GM23338 (cell line): ENCODE data around the gene USP32. TPM values are rescaled to one million over a fixed set of nuclear protein-coding genes. Genes with fewer than 3 reads are reported as not detected.
"Not testable (repeated sequence)": the region's sequence is repeated elsewhere in the genome, so short reads cannot be mapped to it uniquely, and the experiment has no call there.

Source experiments
- ATAC-seq: fragments of 200-7000 bp; cut with Tn5 transposase; 3 replicates; pipeline ENCODE4 v1.9.1; 2020
- DNase-seq: peaks from one replicate; pipeline ENCODE4 v3.0.0-alpha.2; 2015; ENCODE audit warnings: low spot score
- H2AFZ ChIP-seq: fragments of 200-600 bp; sonication (generic); 2 replicates; pipeline ENCODE4 v1.8.0; 2016; ENCODE audit warnings: antibody characterized with exemption, mild to moderate bottlenecking, moderate library complexity
- H3F3A ChIP-seq: fragments of 200-600 bp; sonication (generic); replicated peaks from 2 replicates; pipeline ENCODE4 v1.8.0; 2017; ENCODE audit warnings: antibody characterized with exemption, mixed run types, low read depth
- H3K27ac ChIP-seq: fragments of 200-600 bp; sonication (generic); 2 replicates; pipeline ENCODE4 v1.6.1; 2016; ENCODE audit warnings: low read depth
- H3K27me3 ChIP-seq: fragments of 200-600 bp; sonication (generic); 2 replicates; pipeline ENCODE4 v1.8.0; 2016; ENCODE audit warnings: mild to moderate bottlenecking, mixed run types, moderate library complexity; ENCODE audit not compliant: insufficient read depth
- H3K36me3 ChIP-seq: fragments of 200-600 bp; sonication (generic); 2 replicates; pipeline ENCODE4 v1.8.0; 2016; ENCODE audit warnings: mild to moderate bottlenecking; ENCODE audit not compliant: insufficient read depth
- H3K4me1 ChIP-seq: fragments of 200-600 bp; sonication (generic); 2 replicates; pipeline ENCODE4 v1.8.0; 2016; ENCODE audit warnings: mild to moderate bottlenecking, moderate library complexity; ENCODE audit not compliant: insufficient read depth
- H3K4me2 ChIP-seq: fragments of 200-600 bp; sonication (generic); 2 replicates; pipeline ENCODE4 v1.7.1; 2017; ENCODE audit warnings: mixed run types
- H3K4me3 ChIP-seq: fragments of 200-600 bp; sonication (generic); 2 replicates; pipeline ENCODE4 v1.6.1; 2016; ENCODE audit warnings: mixed run types
- H3K79me2 ChIP-seq: fragments of 200-600 bp; sonication (generic); replicated peaks from 2 replicates; pipeline ENCODE4 v1.8.0; 2017; ENCODE audit warnings: mild to moderate bottlenecking; ENCODE audit not compliant: insufficient read depth
- H3K9me2 ChIP-seq: fragments of 200-600 bp; sonication (generic); 2 replicates; pipeline ENCODE4 v1.8.0; 2017; ENCODE audit not compliant: insufficient read depth
- H4K20me1 ChIP-seq: fragments of 200-600 bp; sonication (generic); replicated peaks from 2 replicates; pipeline ENCODE4 v1.8.0; 2017; ENCODE audit warnings: mild to moderate bottlenecking; ENCODE audit not compliant: insufficient read depth
- H3K27ac Mint-ChIP-seq: 2 replicates; pipeline ENCODE4 v1.8.0; 2020; ENCODE audit warnings: inconsistent platforms, mild to moderate bottlenecking, moderate library complexity, mixed read lengths
- H3K27me3 Mint-ChIP-seq: 3 replicates; pipeline ENCODE4 v1.8.0; 2022; ENCODE audit warnings: low read depth, mild to moderate bottlenecking, moderate library complexity, mixed read lengths, inconsistent platforms; ENCODE audit not compliant: insufficient read depth, poor library complexity
- H3K36me3 Mint-ChIP-seq: 3 replicates; pipeline ENCODE4 v1.8.0; 2021; ENCODE audit warnings: low read depth, mild to moderate bottlenecking, inconsistent platforms, moderate library complexity, mixed read lengths
- H3K4me1 Mint-ChIP-seq: 3 replicates; pipeline ENCODE4 v1.8.0; 2020; ENCODE audit warnings: mild to moderate bottlenecking, inconsistent platforms, mixed read lengths
- H3K4me3 Mint-ChIP-seq: 3 replicates; pipeline ENCODE4 v1.8.0; 2021; ENCODE audit warnings: moderate library complexity, mild to moderate bottlenecking, inconsistent platforms, mixed read lengths
- H3K9me3 Mint-ChIP-seq: 3 replicates; pipeline ENCODE4 v1.8.0; 2020; ENCODE audit warnings: moderate library complexity, mild to moderate bottlenecking, inconsistent platforms, mixed read lengths
- ETS1 ChIP-seq: IDR thresholded peaks from 2 replicates; pipeline ENCODE4 v1.6.1; 2016; ENCODE audit warnings: antibody characterized with exemption
- JUNB ChIP-seq: IDR thresholded peaks from one replicate; pipeline ENCODE4 v1.6.1; 2016; ENCODE audit warnings: antibody characterized with exemption; ENCODE audit not compliant: unreplicated experiment
- NANOG ChIP-seq: IDR thresholded peaks from 2 replicates; pipeline ENCODE4 v1.6.1; 2016; ENCODE audit warnings: antibody characterized with exemption, borderline replicate concordance
- POLR2AphosphoS5 ChIP-seq: IDR thresholded peaks from 2 replicates; pipeline ENCODE4 v1.6.1; 2016; ENCODE audit warnings: antibody characterized with exemption, low read depth
- ZNF114 ChIP-seq: fragments of 250-450 bp; sonication (Bioruptor Pico); IDR thresholded peaks from 2 replicates; pipeline ENCODE4 v1.5.0; 2020; ENCODE audit warnings: mild to moderate bottlenecking, moderate library complexity
- polyA plus RNA-seq: library from polyadenylated mRNA; unstranded; fragments of >200 nt; fragmentation: Nextera tagmentation; extraction: Ambion mirVana; gene quantifications from 2 replicates; pipeline ENCODE4 v1.2.1, GENCODE V29; 2016
- total RNA-seq: library from RNA; depleted of rRNA; stranded (reverse); fragments of >200 nt; shearing (Covaris generic); gene quantifications from 2 replicates; pipeline ENCODE4 v1.2.3, GENCODE V29; 2014
- TF ChIP-seq, protein P1 (sequence below), 2 experiments: fragments of 200-600 bp in 1 of 2; sonication (generic) in 1 of 2; conservative IDR thresholded peaks; 2 replicates each; pipeline versions ENCODE4 v1.5.1 to v1.6.1; 2016 to 2017; ENCODE audit warnings: antibody characterized with exemption in 2 of 2, low read depth in 2 of 2, mild to moderate bottlenecking in 2 of 2, moderate library complexity in 1 of 2
- TF ChIP-seq, protein P2 (sequence below): fragments of 250-450 bp; sonication (Bioruptor Pico); IDR thresholded peaks from 2 replicates; pipeline ENCODE4 v1.5.0; 2020; ENCODE audit warnings: mild to moderate bottlenecking, moderate library complexity

The USP32 gene
- total and polyA plus RNA-seq, 2 experiments from 2014 or later: 43.6 to 129 TPM

GRCh38 chr17:60229188-60229802, 162.6 kb downstream of the USP32 start:
- no peak for DNase-seq
- Histone ChIP-seq H3K27ac (no peak overlapping the region), H3K9me2 (no peaks in the 10 kb centered on the region), H3K4me1 (no peaks in the 10 kb centered on the region), H3K4me2 (no peak overlapping the region), H3F3A (no peaks in the 10 kb centered on the region), H4K20me1 (no peaks in the 10 kb centered on the region; the same call in 1 of the 2 replicates), H3K4me3 (no peak overlapping the region), H2AFZ (no peak overlapping the region), H3K27me3 (no peaks in the 10 kb centered on the region), H3K36me3 (peaks cover 12% of the 10 kb centered on the region; the same call in 1 of the 2 replicates), H3K79me2 (no peaks in the 10 kb centered on the region)
- ATAC-seq: no peak
- TF ChIP-seq ETS1 (no peak), ZNF114 (CRISPR knock-in tag) (no peak)
- TF ChIP-seq, protein P1, sequence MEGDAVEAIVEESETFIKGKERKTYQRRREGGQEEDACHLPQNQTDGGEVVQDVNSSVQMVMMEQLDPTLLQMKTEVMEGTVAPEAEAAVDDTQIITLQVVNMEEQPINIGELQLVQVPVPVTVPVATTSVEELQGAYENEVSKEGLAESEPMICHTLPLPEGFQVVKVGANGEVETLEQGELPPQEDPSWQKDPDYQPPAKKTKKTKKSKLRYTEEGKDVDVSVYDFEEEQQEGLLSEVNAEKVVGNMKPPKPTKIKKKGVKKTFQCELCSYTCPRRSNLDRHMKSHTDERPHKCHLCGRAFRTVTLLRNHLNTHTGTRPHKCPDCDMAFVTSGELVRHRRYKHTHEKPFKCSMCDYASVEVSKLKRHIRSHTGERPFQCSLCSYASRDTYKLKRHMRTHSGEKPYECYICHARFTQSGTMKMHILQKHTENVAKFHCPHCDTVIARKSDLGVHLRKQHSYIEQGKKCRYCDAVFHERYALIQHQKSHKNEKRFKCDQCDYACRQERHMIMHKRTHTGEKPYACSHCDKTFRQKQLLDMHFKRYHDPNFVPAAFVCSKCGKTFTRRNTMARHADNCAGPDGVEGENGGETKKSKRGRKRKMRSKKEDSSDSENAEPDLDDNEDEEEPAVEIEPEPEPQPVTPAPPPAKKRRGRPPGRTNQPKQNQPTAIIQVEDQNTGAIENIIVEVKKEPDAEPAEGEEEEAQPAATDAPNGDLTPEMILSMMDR (conservative IDR thresholded peaks at IDR 0.05; ENCODE audit: low read depth in 2 of 2): peak; percentile 19 to 29; a peak in 2 of 4 replicates
- peaks cover 20% of the 10 kb centered on the region for H3K36me3 Mint-ChIP-seq
- no peak overlapping the region for H3K4me3 Mint-ChIP-seq
- peaks cover 7% of the 10 kb centered on the region; the same call in 2 of the 3 replicates for H3K4me1 Mint-ChIP-seq
- peaks cover 5% of the 10 kb centered on the region for H3K27me3 Mint-ChIP-seq
- no peaks in the 10 kb centered on the region for H3K9me3 Mint-ChIP-seq
- no peak overlapping the region for H3K27ac Mint-ChIP-seq

GRCh38 chr17:60227276-60227675, 164.7 kb downstream of the USP32 start:
- H3K36me3 ChIP-seq: peaks cover 29% of the 10 kb centered on the region
- not testable (repeated sequence) for H3F3A ChIP-seq, H3K4me2 ChIP-seq, H3K4me3 Mint-ChIP-seq, H3K9me3 Mint-ChIP-seq, H3K27ac ChIP-seq, H3K27me3 Mint-ChIP-seq, DNase-seq, ATAC-seq, H4K20me1 ChIP-seq, H3K27me3 ChIP-seq, H3K27ac Mint-ChIP-seq, H3K4me1 ChIP-seq, H3K4me1 Mint-ChIP-seq, H3K9me2 ChIP-seq, H3K4me3 ChIP-seq, H3K79me2 ChIP-seq, H2AFZ ChIP-seq
- peaks cover 18% of the 10 kb centered on the region for H3K36me3 Mint-ChIP-seq

GRCh38 chr17:60224064-60224463, 167.9 kb downstream of the USP32 start:
- Histone ChIP-seq H3K4me1 (no peaks in the 10 kb centered on the region), H3K4me2 (no peak overlapping the region), H3F3A (no peaks in the 10 kb centered on the region), H4K20me1 (peaks cover 5% of the 10 kb centered on the region), H3K4me3 (no peak overlapping the region), H3K27me3 (no peaks in the 10 kb centered on the region), H3K27ac (no peak overlapping the region), H2AFZ (no peak overlapping the region), H3K9me2 (no peaks in the 10 kb centered on the region), H3K36me3 (peaks cover 40% of the 10 kb centered on the region), H3K79me2 (no peaks in the 10 kb centered on the region)
- DNase-seq: no peak
- H3K4me1 Mint-ChIP-seq: no peaks in the 10 kb centered on the region
- H3K27ac Mint-ChIP-seq: no peak overlapping the region
- no peak overlapping the region for H3K4me3 Mint-ChIP-seq
- peaks cover 2% of the 10 kb centered on the region for H3K27me3 Mint-ChIP-seq
- peaks cover 34% of the 10 kb centered on the region for H3K36me3 Mint-ChIP-seq
- no peaks in the 10 kb centered on the region for H3K9me3 Mint-ChIP-seq
- ATAC-seq: no peak
- TF ChIP-seq ZNF114 (CRISPR knock-in tag): no peak
- TF ChIP-seq JUNB: no peak
- no peak for TF ChIP-seq NANOG
- TF ChIP-seq, protein P2, sequence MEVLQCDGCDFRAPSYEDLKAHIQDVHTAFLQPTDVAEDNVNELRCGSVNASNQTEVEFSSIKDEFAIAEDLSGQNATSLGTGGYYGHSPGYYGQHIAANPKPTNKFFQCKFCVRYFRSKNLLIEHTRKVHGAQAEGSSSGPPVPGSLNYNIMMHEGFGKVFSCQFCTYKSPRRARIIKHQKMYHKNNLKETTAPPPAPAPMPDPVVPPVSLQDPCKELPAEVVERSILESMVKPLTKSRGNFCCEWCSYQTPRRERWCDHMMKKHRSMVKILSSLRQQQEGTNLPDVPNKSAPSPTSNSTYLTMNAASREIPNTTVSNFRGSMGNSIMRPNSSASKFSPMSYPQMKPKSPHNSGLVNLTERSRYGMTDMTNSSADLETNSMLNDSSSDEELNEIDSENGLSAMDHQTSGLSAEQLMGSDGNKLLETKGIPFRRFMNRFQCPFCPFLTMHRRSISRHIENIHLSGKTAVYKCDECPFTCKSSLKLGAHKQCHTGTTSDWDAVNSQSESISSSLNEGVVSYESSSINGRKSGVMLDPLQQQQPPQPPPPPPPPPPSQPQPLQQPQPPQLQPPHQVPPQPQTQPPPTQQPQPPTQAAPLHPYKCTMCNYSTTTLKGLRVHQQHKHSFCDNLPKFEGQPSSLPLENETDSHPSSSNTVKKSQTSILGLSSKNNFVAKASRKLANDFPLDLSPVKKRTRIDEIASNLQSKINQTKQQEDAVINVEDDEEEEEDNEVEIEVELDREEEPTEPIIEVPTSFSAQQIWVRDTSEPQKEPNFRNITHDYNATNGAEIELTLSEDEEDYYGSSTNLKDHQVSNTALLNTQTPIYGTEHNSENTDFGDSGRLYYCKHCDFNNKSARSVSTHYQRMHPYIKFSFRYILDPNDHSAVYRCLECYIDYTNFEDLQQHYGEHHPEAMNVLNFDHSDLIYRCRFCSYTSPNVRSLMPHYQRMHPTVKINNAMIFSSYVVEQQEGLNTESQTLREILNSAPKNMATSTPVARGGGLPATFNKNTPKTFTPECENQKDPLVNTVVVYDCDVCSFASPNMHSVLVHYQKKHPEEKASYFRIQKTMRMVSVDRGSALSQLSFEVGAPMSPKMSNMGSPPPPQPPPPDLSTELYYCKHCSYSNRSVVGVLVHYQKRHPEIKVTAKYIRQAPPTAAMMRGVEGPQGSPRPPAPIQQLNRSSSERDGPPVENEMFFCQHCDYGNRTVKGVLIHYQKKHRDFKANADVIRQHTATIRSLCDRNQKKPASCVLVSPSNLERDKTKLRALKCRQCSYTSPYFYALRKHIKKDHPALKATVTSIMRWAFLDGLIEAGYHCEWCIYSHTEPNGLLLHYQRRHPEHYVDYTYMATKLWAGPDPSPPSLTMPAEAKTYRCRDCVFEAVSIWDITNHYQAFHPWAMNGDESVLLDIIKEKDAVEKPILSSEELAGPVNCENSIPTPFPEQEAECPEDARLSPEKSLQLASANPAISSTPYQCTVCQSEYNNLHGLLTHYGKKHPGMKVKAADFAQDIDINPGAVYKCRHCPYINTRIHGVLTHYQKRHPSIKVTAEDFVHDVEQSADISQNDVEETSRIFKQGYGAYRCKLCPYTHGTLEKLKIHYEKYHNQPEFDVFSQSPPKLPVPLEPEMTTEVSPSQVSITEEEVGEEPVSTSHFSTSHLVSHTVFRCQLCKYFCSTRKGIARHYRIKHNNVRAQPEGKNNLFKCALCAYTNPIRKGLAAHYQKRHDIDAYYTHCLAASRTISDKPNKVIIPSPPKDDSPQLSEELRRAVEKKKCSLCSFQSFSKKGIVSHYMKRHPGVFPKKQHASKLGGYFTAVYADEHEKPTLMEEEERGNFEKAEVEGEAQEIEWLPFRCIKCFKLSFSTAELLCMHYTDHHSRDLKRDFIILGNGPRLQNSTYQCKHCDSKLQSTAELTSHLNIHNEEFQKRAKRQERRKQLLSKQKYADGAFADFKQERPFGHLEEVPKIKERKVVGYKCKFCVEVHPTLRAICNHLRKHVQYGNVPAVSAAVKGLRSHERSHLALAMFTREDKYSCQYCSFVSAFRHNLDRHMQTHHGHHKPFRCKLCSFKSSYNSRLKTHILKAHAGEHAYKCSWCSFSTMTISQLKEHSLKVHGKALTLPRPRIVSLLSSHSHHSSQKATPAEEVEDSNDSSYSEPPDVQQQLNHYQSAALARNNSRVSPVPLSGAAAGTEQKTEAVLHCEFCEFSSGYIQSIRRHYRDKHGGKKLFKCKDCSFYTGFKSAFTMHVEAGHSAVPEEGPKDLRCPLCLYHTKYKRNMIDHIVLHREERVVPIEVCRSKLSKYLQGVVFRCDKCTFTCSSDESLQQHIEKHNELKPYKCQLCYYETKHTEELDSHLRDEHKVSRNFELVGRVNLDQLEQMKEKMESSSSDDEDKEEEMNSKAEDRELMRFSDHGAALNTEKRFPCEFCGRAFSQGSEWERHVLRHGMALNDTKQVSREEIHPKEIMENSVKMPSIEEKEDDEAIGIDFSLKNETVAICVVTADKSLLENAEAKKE (CRISPR knock-in tag): no peak
- no peak for TF ChIP-seq POLR2AphosphoS5
